ENCODE measurements around the gene EPS8L3. TPM values are rescaled to one million over a fixed set of nuclear protein-coding genes. Genes with fewer than 3 reads are reported as not detected.
A peak's percentile ranks its signal among the peaks of the same experiment; 100 is the strongest.

Gene EPS8L3, protein sequence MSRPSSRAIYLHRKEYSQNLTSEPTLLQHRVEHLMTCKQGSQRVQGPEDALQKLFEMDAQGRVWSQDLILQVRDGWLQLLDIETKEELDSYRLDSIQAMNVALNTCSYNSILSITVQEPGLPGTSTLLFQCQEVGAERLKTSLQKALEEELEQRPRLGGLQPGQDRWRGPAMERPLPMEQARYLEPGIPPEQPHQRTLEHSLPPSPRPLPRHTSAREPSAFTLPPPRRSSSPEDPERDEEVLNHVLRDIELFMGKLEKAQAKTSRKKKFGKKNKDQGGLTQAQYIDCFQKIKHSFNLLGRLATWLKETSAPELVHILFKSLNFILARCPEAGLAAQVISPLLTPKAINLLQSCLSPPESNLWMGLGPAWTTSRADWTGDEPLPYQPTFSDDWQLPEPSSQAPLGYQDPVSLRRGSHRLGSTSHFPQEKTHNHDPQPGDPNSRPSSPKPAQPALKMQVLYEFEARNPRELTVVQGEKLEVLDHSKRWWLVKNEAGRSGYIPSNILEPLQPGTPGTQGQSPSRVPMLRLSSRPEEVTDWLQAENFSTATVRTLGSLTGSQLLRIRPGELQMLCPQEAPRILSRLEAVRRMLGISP
- total RNA-seq (2014; rRNA removed; shearing (Covaris generic)): not detected in 2 replicates

DNA sequence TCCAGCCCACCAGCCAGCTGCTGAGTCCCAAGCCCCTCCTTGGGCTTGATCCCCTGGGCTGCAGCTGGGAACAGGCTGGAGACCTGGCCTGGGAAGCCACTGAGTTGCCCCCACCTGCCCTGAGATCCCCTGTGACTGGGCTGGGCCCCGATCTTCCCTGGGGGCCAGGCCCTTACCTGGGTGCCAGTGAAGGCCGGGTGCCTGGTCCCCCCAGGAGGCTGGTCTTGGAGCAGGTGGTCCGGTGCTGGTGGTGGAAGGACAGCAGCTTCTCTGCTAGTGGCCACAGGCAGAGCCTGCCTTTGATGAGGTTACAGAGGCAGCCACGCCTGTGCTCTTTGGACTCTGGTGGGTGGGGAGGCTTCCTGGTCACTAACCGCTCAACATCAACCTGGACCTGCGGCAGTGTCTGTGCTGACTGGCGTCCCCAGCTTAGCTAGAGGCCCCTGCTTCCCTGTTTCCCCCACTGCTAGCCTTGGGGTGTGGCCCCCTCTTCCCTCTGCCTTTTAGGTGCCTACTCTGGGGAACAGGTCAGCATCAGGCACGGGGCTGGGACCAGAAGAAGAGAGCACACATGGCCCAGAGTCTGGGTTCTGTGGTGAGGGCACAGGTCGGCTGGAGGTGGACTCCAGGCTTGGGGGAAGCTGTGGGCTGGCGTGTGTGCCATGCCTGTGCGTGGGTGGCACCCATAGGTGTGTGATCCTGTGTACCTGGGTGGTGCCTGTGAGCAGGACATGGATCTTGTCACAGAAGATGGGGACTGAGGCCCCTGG is at the start of gene EPS8L3:
EPS8L3 (minus strand) TSS at position 278 of the 770 bp plus-strand sequence. CDS start 2,174 bp downstream, outside the sequence.
- no peak for DNase-seq
- Histone ChIP-seq H3K9me3 (replicated peaks) (no peaks in the 10 kb centered on the region), H3K4me3 (no peak within 1 kb of the TSS), H3K27ac (no peak within 1 kb of the TSS), H3K4me1 (no peaks in the 10 kb centered on the region), H3K27me3 (peaks cover 18% of the 10 kb centered on the region), H3K36me3 (no peaks in the 10 kb centered on the region)

DNA sequence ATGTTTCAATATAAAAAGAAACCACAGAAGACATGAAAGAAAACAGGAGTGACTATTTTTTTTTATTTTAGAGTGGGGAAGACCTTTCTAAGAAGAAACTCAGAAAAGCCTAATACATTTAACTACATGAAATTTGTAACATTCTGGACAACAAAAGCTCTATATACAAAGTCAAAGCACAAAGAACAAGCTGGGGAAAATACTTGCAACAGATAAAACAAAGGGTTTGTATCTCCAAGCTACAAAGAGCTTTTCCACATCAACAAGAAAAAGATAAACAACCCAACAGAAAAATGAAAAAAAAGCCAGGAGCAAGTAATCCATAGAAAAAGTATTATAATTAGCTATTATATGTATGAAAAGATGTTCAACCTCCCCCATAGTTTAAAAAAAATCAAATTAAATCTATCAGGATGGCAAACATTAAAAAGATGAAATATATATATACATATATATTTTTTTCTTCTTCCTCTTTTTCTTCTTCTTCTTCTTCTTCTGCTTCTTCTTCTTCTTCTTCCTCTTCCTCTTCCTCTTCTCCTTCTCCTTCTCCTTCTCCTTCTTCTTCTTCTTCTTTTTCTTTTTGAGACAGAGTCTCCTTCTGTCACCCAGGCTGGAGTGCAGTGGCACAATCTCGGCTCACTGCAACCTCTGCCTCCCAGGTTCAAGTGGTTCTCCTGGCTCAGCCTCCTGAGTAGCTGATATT is 49.1 kb upstream of the EPS8L3 start:
- DNase-seq: no peak
- no peak overlapping the region for H3K27ac ChIP-seq
- H3K27me3 ChIP-seq: no peaks in the 10 kb centered on the region
- no peaks in the 10 kb centered on the region; the same call in 1 of the 2 replicates for H3K9me3 ChIP-seq (replicated peaks)
- no peak overlapping the region for H3K4me3 ChIP-seq
- no peaks in the 10 kb centered on the region for H3K36me3 ChIP-seq
- H3K4me1 ChIP-seq: peaks cover 3% of the 10 kb centered on the region; the same call in 1 of the 2 replicates

DNA sequence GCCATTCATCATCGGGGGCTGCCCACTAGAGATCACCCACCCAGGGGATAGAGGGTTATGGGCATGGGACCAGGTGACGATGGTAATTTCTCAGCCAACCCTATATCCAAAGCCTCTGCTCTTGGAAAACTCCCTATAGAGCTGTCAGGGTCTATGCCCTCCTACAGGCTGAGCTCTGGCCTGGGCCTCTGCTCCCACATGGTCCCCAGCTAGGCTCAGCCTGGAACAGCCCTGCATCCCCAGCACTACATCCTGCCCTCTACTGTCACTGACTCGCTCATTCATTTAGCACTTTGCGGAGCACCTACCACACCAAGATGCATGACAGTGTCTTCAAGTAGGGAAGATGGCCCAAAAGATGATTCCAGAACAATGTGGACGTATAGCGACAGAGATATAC is 45.0 kb upstream of the EPS8L3 start:
- no peak for DNase-seq
- Histone ChIP-seq H3K9me3 (replicated peaks) (no peaks in the 10 kb centered on the region; the same call in 1 of the 2 replicates), H3K27me3 (no peaks in the 10 kb centered on the region), H3K27ac (no peak overlapping the region), H3K36me3 (no peaks in the 10 kb centered on the region), H3K4me1 (peaks cover 34% of the 10 kb centered on the region), H3K4me3 (no peak overlapping the region)

DNA sequence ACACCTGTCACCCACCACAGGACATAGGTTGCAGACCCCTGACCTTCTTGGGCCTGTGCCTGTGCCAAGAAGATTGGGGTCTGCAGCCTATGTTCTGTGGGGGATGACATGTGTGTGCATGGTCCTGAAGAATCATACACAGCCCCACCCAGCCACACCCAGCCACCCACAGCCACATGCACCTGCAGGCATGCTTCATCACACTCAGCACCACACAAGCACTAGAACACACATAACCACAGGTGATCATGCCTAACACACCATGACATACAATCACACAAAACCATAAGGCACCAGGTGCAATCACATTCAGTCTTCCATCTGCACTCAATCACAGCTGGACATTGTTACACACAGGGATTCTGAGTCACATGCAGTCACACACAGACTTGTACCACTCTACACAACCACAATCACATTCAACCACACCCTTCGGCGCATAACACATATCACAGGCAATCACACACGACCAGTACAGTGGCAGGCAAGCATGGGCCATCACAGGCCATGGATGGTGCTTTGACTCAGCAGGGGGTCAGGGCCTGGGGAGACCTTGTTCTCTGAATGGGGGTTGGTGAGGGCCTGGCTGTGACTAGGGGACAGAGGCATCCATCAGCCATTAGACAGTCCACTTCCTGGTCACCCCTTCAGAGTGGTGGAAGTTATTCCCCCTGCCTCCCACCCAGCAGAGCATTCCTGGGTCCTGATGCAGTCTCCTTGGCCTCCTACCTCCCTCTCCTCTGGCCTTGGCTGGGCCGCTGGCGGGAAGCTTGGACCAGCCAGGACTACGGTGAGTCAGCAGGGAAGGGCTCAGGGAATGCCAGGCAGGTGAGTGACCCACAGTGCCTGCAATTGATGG is 44.3 kb upstream of the EPS8L3 start:
- DNase-seq: no peak
- Histone ChIP-seq H3K36me3 (no peaks in the 10 kb centered on the region), H3K27me3 (no peaks in the 10 kb centered on the region), H3K27ac (no peak overlapping the region), H3K4me3 (no peak overlapping the region), H3K4me1 (peaks cover 40% of the 10 kb centered on the region), H3K9me3 (replicated peaks) (no peaks in the 10 kb centered on the region; the same call in 1 of the 2 replicates)

DNA sequence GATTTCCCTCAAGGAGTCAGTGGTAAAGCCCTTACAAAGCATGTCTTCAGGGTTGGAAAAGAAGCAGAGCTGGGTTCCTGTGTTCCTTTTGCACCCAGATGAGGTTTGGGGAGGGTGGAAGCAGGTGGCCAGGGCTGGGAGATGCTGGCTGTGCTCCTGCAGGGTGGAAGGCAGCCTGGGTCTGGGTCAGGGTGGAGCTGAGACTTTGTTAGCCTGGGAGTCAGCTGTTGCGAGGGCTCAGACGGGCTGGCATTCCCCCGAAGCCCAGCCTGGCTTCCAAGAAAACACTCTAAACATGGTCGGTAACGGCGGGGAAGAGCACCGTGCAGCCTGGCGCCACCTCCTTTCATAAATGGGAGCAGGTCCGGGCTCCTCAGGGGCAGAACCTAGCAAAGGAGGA is 43.7 kb upstream of the EPS8L3 start:
- no peaks in the 10 kb centered on the region; the same call in 1 of the 2 replicates for H3K9me3 ChIP-seq (replicated peaks)
- H3K27ac ChIP-seq: no peak overlapping the region
- H3K27me3 ChIP-seq: no peaks in the 10 kb centered on the region
- no peak overlapping the region for H3K4me3 ChIP-seq
- DNase-seq: peak; percentile 50 to 65
- peaks cover 40% of the 10 kb centered on the region for H3K4me1 ChIP-seq
- H3K36me3 ChIP-seq: no peaks in the 10 kb centered on the region

DNA sequence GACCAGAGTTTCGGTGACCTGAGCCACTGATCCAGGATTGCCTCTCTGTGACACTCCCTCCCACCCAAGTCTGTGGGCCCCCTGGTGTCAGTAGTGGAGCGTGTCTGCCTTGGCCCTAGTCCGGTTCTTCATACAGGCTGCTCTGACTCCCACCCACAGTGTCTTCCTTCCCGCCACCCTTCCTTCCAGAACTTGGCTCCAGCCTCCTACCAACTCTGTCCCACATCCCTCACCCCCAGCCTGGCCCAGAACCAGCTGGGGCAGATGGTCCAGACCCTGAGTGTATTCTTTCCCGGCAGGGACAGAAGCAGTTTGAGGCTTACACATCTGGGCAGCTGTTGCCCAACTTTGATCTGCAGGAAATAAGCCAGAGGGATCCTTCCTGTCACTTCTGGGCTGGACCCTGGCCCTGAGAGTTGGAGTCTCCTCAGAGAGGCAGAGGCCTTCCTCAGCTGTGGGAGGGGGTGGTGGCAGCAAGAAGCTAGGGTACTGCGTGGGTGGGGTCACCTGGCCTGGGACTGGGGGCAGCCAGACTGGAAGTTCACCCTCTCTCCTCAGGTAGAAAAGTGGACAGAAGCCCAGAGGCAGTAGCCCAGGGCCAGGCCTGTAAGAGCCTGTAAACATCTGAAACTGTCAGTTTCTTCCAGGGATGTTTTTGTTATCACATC is 43.1 kb upstream of the EPS8L3 start:
- H3K9me3 ChIP-seq (replicated peaks): no peaks in the 10 kb centered on the region; the same call in 1 of the 2 replicates
- no peak for DNase-seq
- no peaks in the 10 kb centered on the region for H3K36me3 ChIP-seq
- no peak overlapping the region for H3K4me3 ChIP-seq
- H3K27me3 ChIP-seq: no peaks in the 10 kb centered on the region
- H3K27ac ChIP-seq: no peak overlapping the region
- H3K4me1 ChIP-seq: peaks cover 40% of the 10 kb centered on the region

DNA sequence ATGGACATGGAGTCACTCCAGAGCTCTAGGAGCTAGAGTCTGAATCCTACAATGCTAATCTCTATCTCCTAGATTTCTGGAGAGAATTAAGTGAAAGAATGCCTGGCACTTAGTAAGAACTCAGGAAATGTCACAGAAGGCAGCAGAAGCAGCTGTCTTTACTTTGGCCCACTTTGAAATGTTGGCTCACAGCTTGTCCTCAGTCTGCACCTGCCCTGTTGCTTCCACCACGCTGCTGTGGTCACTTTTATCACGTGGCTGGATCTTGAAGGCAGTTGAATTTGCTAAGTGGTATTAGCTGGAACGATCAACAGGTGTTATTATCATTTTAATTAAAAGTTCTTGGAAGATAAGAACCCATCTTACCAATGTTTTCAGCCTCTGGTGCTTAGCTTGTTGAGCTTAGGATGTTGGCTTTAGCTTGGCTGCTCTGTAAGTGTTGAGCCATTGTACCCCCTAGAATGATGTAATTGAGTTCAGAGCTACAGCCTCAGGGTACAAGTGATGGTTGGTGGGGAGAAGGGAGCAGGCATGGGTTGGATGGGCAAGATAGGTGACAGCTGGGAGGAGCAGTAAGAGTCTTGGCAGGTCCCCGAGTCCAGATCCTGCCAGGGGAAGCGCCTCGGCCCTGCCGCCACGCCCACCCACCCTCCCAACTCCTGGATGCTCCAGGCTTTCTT is 41.9 kb upstream of the EPS8L3 start:
- no peaks in the 10 kb centered on the region for H3K27me3 ChIP-seq
- H3K27ac ChIP-seq: peak overlapping the region; percentile 43
- H3K4me1 ChIP-seq: peaks cover 41% of the 10 kb centered on the region
- DNase-seq: peak; percentile 84 to 88
- H3K36me3 ChIP-seq: no peaks in the 10 kb centered on the region
- H3K4me3 ChIP-seq: no peak overlapping the region
- no peaks in the 10 kb centered on the region; the same call in 1 of the 2 replicates for H3K9me3 ChIP-seq (replicated peaks)

DNA sequence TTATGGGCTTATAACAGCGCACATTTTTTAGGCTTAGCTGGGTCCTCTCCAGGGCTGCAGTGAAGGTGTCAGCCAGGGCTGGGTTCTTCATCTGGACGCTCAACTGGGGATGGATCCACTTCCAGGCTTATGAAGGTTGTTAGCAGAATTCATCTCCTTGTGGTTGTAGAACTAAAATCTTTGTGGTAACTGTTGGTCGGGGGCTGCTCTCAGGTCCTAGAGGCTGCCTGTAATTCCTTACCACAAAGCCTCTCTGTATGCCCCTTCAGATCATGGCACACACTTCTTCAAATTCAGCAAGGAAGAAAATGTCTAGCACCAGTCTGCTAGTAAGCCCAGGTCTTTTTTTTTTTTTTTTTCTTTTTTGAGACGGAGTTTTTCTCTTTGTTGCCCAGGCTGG is 40.9 kb upstream of the EPS8L3 start:
- Histone ChIP-seq H3K4me3 (no peak overlapping the region), H3K27ac (no peak overlapping the region; the same call in 1 of the 2 replicates), H3K27me3 (no peaks in the 10 kb centered on the region), H3K9me3 (replicated peaks) (no peaks in the 10 kb centered on the region; the same call in 1 of the 2 replicates), H3K4me1 (peaks cover 46% of the 10 kb centered on the region), H3K36me3 (no peaks in the 10 kb centered on the region)
- DNase-seq: no peak

DNA sequence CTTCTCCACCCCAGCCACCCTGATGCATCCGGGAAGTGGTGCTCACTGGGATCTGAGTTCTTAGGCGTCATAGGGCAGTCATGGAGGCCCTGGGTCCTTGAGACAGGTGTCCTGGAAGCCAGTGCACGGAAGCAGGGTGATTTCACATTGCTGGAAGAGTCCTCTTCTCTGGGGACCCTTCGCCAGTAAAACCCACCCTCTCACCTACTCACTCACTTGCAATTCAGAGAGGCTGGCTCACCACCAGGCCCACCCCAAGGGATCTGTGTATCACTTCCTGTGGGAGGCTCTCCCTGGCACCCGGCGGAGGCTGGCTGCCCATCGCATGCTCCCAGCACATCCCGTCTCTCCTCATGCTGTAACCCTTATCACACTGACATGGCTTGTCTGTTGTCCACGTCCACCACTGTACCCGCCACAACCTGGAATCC is 40.2 kb upstream of the EPS8L3 start:
- Histone ChIP-seq H3K27ac (no peak overlapping the region), H3K36me3 (no peaks in the 10 kb centered on the region), H3K27me3 (no peaks in the 10 kb centered on the region), H3K4me1 (peaks cover 46% of the 10 kb centered on the region), H3K4me3 (no peak overlapping the region), H3K9me3 (replicated peaks) (no peaks in the 10 kb centered on the region; the same call in 1 of the 2 replicates)
- no peak for DNase-seq

DNA sequence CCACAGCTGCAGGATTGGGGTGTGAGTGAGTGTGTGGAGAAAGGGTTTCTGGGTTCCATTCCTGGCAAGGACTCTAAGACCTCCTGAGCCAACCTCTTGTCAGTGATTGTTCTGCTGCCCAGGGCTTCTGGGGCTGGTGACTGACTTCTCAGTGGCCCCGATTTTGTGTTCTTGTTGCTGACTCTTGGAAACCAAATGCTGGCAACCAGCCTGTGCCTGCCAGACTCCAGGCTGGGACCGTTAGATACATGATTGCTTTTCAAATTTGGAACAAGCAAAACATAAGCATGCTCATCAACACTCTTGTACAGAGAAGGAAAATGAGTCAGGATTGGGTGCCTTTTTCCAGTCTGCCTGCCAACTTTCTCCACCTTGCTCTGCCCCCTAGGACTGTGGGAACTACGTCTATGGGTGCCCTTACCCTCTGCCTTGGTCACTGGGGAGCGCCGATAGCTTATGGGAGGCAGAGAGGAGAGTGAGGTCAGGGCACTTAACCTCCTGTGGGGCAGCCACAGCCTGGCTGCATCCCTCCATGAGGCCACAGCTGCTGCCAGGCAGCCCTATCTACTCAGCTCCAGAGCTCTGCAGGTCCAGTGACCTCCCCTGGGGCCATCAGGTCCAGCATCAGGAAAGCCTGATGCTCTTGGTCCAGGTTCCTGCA is 39.3 kb upstream of the EPS8L3 start:
- Histone ChIP-seq H3K36me3 (no peaks in the 10 kb centered on the region), H3K9me3 (replicated peaks) (no peaks in the 10 kb centered on the region; the same call in 1 of the 2 replicates), H3K27me3 (no peaks in the 10 kb centered on the region), H3K4me3 (no peak overlapping the region), H3K4me1 (peaks cover 44% of the 10 kb centered on the region), H3K27ac (no peak overlapping the region)
- DNase-seq: no peak

DNA sequence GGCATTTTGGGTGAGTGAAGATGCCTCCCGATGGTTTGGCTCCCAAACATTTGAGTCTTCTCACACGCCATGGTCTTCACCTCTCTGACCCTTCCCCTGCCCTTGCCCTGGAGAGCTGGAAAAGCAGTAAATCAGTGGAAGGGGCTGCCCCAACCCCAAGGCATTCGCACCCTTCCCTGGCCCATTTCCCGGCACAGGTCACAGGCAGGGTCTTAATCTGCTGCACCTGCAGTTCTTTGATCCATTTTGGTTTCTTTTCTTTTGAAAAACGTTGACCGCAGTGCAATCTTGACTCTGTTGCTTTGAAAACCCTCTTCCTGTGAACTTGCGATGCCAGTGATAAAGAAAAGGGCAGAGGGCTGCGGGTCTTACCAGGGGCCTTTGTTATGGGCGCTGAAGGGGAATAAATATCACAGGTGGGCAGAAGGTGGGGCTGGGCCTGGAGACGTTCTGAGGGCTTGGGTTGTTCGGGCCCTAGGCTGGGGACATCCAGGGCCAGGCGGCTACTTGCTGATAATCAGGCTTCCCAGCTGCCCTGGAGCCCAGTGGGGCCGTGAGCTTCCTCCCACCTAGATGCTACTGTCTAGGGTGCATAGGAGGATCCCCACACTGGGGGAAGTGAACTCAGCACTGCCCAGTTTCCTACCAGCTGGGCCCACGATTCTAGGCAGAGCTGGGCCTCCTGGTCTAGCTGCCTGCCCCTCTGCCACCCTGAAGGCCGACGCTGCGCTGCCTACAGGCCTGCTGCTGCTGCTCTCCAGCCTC is 38.6 kb upstream of the EPS8L3 start:
- DNase-seq: no peak
- Histone ChIP-seq H3K36me3 (no peaks in the 10 kb centered on the region), H3K4me1 (peaks cover 39% of the 10 kb centered on the region), H3K27ac (no peak overlapping the region), H3K4me3 (no peak overlapping the region), H3K9me3 (replicated peaks) (no peaks in the 10 kb centered on the region; the same call in 1 of the 2 replicates), H3K27me3 (no peaks in the 10 kb centered on the region)

DNA sequence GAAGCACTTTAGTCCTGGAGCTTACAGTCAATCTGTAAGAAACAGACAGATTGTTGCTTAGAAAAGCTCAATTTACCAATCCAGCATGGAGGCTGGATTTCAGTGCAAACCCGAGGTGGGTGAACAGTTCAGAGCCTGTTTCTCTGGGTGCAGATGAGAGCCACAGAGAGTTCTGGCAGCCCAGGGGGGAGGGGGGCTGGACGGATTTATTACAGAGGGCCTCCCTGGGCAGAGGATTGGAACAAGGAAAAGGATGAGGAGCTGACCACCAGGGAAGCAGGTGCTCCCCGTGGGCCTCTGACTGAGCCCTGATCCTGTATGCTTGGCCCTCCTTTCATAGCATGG is 38.0 kb upstream of the EPS8L3 start:
- Histone ChIP-seq H3K27ac (no peak overlapping the region), H3K4me1 (peaks cover 34% of the 10 kb centered on the region), H3K9me3 (replicated peaks) (no peaks in the 10 kb centered on the region; the same call in 1 of the 2 replicates), H3K4me3 (no peak overlapping the region), H3K36me3 (no peaks in the 10 kb centered on the region), H3K27me3 (no peaks in the 10 kb centered on the region)
- no peak for DNase-seq

Measured in SJCRH30 (cell line).